NCI-H345 treated with DMSO at 0.1 percent for 48 hours (cell line): ENCODE measurements around the gene DCDC1.

Experiments
- DNase-seq: peaks from one replicate; lab custom pipeline; 2025; ENCODE audit not compliant: unreplicated experiment; lab: John Stamatoyannopoulos, UW

The DCDC1 gene

GRCh38 chr11:30917266-30917665 is 452.3 kb downstream of the DCDC1 start:
- DNase-seq: no peak

GRCh38 chr11:30916764-30917163 is 452.8 kb downstream of the DCDC1 start:
- DNase-seq: no peak

- DNase-seq: no peak
Measured at GRCh38 chr11:30914143-30914762, 455.3 kb downstream of the DCDC1 start.

- DNase-seq: no peak
Measured at GRCh38 chr11:30911247-30911646, 458.3 kb downstream of the DCDC1 start.

GRCh38 chr11:30908857-30909256 is 460.7 kb downstream of the DCDC1 start:
- no peak for DNase-seq

GRCh38 chr11:30908272-30908671 is 461.3 kb downstream of the DCDC1 start:
- no peak for DNase-seq

GRCh38 chr11:30902929-30903328 is 466.6 kb downstream of the DCDC1 start:
- DNase-seq: no peak

GRCh38 chr11:30895046-30895445 is 474.5 kb downstream of the DCDC1 start:
- no peak for DNase-seq

GRCh38 chr11:30893318-30893717 is 476.2 kb downstream of the DCDC1 start:
- DNase-seq: no peak

- no peak for DNase-seq
Measured at GRCh38 chr11:30889143-30889794, 480.3 kb downstream of the DCDC1 start.

- DNase-seq: peak; percentile 81
Measured at GRCh38 chr11:30879322-30880005, 490.1 kb downstream of the DCDC1 start.

GRCh38 chr11:30878400-30878799 is 491.1 kb downstream of the DCDC1 start:
- DNase-seq: no peak

GRCh38 chr11:30876663-30877396 is 492.7 kb downstream of the DCDC1 start:
- no peak for DNase-seq

- DNase-seq: no peak
Measured at GRCh38 chr11:30876228-30876627, 493.3 kb downstream of the DCDC1 start.

GRCh38 chr11:30875806-30876205 is 493.7 kb downstream of the DCDC1 start:
- no peak for DNase-seq

- no peak for DNase-seq
Measured at GRCh38 chr11:30873924-30874610, 495.5 kb downstream of the DCDC1 start.

GRCh38 chr11:30868626-30869081 is 500.9 kb downstream of the DCDC1 start:
- DNase-seq: no peak

- no peak for DNase-seq
Measured at GRCh38 chr11:30863209-30863608, 506.3 kb downstream of the DCDC1 start.

GRCh38 chr11:30861531-30861930 is 508.0 kb downstream of the DCDC1 start:
- DNase-seq: no peak

- DNase-seq: no peak
Measured at GRCh38 chr11:30861064-30861463, 508.5 kb downstream of the DCDC1 start.

- DNase-seq: no peak
Measured at GRCh38 chr11:30860146-30860545, 509.4 kb downstream of the DCDC1 start.
